CD14-positive monocyte (primary cell): ENCODE data around the gene POLK. TPM values are rescaled to one million over a fixed set of nuclear protein-coding genes. Genes with fewer than 3 reads are reported as not detected.

Experiments used
- DNase-seq, 3 donors: peaks; one replicate each; pipeline ENCODE4 v3.0.0-alpha.2; 2011 to 2022
- H2AFZ ChIP-seq: 2 replicates; pipeline ENCODE4 v1.6.0; 2012; ENCODE audit warnings: mild to moderate bottlenecking, low read depth, low read length, inconsistent platforms; ENCODE audit not compliant: insufficient read depth, poor library complexity, severe bottlenecking
- H3K27ac ChIP-seq, 2 donors: 1 replicate in 1 of 2; 2 replicates in 1 of 2; pipeline ENCODE4 v1.5.1; 2012 to 2013; ENCODE audit warnings: low read length in 2 of 2, control low read depth in 1 of 2, inconsistent platforms in 1 of 2, low read depth in 1 of 2, mild to moderate bottlenecking in 1 of 2
- H3K27me3 ChIP-seq, 2 donors: one replicate each; pipeline versions ENCODE4 v1.6.0 to v1.6.1; 2011 to 2013; ENCODE audit warnings: low read length in 2 of 2; ENCODE audit not compliant: control insufficient read depth in 2 of 2, insufficient read depth in 2 of 2
- H3K36me3 ChIP-seq, 2 donors: replicated peaks in 1 of 2; 1 replicate in 1 of 2; 2 replicates in 1 of 2; pipeline versions ENCODE4 v1.5.1 to v1.6.1; 2012 to 2013; ENCODE audit warnings: low read length in 2 of 2, control low read depth in 1 of 2, inconsistent platforms in 1 of 2, mild to moderate bottlenecking in 1 of 2; ENCODE audit not compliant: insufficient read depth in 2 of 2, control insufficient read depth in 1 of 2
- H3K4me1 ChIP-seq, 2 donors: 1 replicate in 1 of 2; 2 replicates in 1 of 2; pipeline versions ENCODE4 v1.5.1 to v1.6.1; 2012 to 2013; ENCODE audit warnings: low read length in 2 of 2, control low read depth in 1 of 2, inconsistent platforms in 1 of 2, mild to moderate bottlenecking in 1 of 2, moderate library complexity in 1 of 2; ENCODE audit not compliant: insufficient read depth in 2 of 2, control insufficient read depth in 1 of 2
- H3K4me2 ChIP-seq: replicated peaks from 2 replicates; pipeline ENCODE3; 2012; ENCODE audit warnings: low read length, moderate library complexity, mild to moderate bottlenecking; ENCODE audit not compliant: poor library complexity, severe bottlenecking; ENCODE audit errors: extremely low read depth
- H3K4me3 ChIP-seq, 3 experiments: fragments of 200-600 bp in 1 of 3; sonication (generic) in 1 of 3; replicated peaks in 1 of 3; 1 replicate in 2 of 3; 2 replicates in 1 of 3; pipeline ENCODE4 v1.5.1; 2011 to 2013; ENCODE audit warnings: low read length in 3 of 3, mild to moderate bottlenecking in 3 of 3, control low read depth in 2 of 3, low read depth in 2 of 3, inconsistent platforms in 1 of 3, moderate library complexity in 1 of 3
- H3K79me2 ChIP-seq: 2 replicates; pipeline ENCODE4 v1.6.0; 2012; ENCODE audit warnings: mild to moderate bottlenecking, control low read depth, inconsistent platforms, low read length, moderate library complexity; ENCODE audit not compliant: insufficient read depth
- H3K9ac ChIP-seq: 2 replicates; pipeline ENCODE4 v1.6.0; 2017; ENCODE audit warnings: low read length, mild to moderate bottlenecking; ENCODE audit not compliant: insufficient read depth, poor library complexity, severe bottlenecking
- H3K9me3 ChIP-seq, 2 donors: replicated peaks in 1 of 2; 1 replicate in 1 of 2; 2 replicates in 1 of 2; pipeline versions ENCODE4 v1.5.1 to v1.6.1; 2012 to 2013; ENCODE audit warnings: low read length in 2 of 2, control low read depth in 1 of 2; ENCODE audit not compliant: control insufficient read depth in 1 of 2, insufficient read depth in 1 of 2
- H4K20me1 ChIP-seq: 2 replicates; pipeline ENCODE4 v1.6.0; 2012; ENCODE audit warnings: mild to moderate bottlenecking, low read length, control low read depth, moderate library complexity; ENCODE audit not compliant: insufficient read depth
- H3K27ac Mint-ChIP-seq, 7 donors: one replicate each; pipeline ENCODE4 v1.8.0; 2020; ENCODE audit warnings: mild to moderate bottlenecking in 7 of 7, mixed read lengths in 7 of 7, moderate library complexity in 6 of 7, inconsistent platforms in 2 of 7
- H3K27me3 Mint-ChIP-seq, 3 donors: one replicate each; pipeline ENCODE4 v1.8.0; 2021 to 2022; ENCODE audit warnings: low read depth in 3 of 3, mild to moderate bottlenecking in 3 of 3, mixed read lengths in 3 of 3, moderate library complexity in 3 of 3, inconsistent platforms in 1 of 3
- H3K36me3 Mint-ChIP-seq, 2 donors: one replicate each; pipeline ENCODE4 v1.8.0; 2020; ENCODE audit warnings: mixed read lengths in 2 of 2, inconsistent platforms in 1 of 2, mild to moderate bottlenecking in 1 of 2
- H3K4me1 Mint-ChIP-seq: one replicate; pipeline ENCODE4 v1.8.0; 2020; ENCODE audit warnings: mild to moderate bottlenecking, mixed read lengths
- H3K4me3 Mint-ChIP-seq, 2 donors: one replicate each; pipeline ENCODE4 v1.8.0; 2020; ENCODE audit warnings: mild to moderate bottlenecking in 2 of 2, mixed read lengths in 2 of 2, moderate library complexity in 1 of 2
- H3K9me3 Mint-ChIP-seq, 7 donors: one replicate each; pipeline ENCODE4 v1.8.0; 2020 to 2022; ENCODE audit warnings: mixed read lengths in 7 of 7, mild to moderate bottlenecking in 6 of 7, moderate library complexity in 6 of 7, inconsistent platforms in 2 of 7
- WGBS: methylation state at CpG from one replicate; pipeline ENCODE4 v1.1.5; 2013; ENCODE audit warnings: missing lambda C conversion rate; ENCODE audit not compliant: insufficient coverage; 5-methylcytosine and 5-hydroxymethylcytosine counted together
- intact Hi-C, 2 donors: fragments of 100-400 bp; cut with micrococcal nuclease; formaldehyde crosslinking; loops; one replicate each; pipeline versions ENCODE4 v1.15.0 to v1.15.1; 2023
- polyA plus RNA-seq, 3 donors: library from polyadenylated mRNA; depleted of rRNA in 1 of 3; unstranded in 2 of 3; stranded (reverse) in 1 of 3; fragments of 300-500 nt in 2 of 3; fragments of >200 nt in 1 of 3; fragmentation: Illumina TruSeq in 2 of 3; gene quantifications; 1 replicate in 2 of 3; 2 replicates in 1 of 3; pipeline ENCODE4 v1.2.3, GENCODE V29; 2012 to 2021
- TF ChIP-seq, protein P1 (sequence below): fragments of 200-600 bp; IDR thresholded peaks from one replicate; pipeline ENCODE4 v1.8.0; 2022; ENCODE audit warnings: antibody characterized with exemption, mild to moderate bottlenecking

POLK gene
- polyA plus RNA-seq, 3 donors = 18.1 to 27.2 (median 22.3) TPM

DNA sequence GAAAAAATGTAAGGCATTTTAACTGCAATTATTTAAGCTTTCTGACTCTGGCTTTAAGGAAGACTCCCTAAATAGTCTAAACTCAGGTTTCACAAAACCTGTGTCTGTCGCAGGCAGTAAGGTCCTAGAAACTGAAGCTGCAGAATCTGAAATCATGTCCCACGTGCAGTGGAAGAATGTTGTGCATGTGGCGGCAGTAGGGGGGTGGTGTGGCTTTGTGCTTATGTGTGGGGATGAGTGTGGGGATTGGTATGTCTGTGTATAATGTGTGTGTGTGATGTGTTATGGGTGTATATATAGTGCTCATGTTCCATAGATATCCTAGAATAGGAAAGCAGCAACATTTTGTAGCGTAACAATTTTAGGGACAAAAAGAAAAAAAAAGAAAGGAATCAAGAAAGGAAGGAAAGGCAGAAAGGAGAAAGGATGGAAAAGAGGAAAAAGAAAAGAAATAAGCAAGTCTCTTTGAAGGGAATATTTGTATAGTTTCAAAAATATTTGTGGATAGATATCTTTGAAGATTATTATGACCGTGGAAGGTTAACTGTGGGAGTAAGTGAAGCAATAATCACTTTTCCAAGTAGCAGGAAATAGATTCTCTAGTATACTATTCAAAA lies 106.2 kb downstream of the POLK start:
- 97% methylated on average over 3 of the region's 5 CpGs for WGBS

DNA sequence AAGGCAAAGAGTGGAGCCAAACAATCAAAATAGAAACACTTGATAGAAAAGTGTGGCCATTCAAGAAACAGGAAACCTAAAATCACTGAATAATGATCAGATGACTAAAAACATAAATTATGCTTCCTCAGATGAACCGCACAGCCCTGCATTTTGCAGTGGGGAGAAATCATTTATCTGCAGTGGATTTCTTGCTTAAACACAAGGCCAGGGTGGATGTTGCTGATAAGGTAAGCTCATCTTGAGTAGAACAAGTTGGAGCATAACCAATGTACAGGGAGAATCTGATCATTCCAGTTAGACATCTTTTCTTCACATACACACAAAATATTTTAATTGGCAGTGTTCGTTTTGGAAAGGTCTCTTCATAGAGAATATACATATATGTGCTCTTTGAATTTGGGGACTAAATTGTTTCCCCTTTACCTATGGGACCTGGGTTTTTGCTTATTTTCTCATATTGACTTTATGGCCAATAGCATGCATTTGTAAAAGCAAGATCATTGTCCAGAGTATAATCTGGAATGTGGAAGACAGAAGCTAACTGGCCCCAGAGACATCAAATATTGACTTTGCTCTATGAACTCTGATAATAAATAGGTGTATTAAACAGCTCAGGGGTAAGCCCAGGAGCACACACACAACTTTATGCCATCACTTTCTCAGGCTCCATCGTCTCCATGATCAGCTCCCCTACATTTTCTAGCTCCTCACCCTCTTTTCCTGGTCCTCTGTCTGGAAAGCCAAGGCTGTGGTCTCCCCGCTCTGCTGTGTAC lies 108.7 kb downstream of the POLK start:
- Histone ChIP-seq H3K4me3 (no peak overlapping the region), H4K20me1 (no peaks in the 10 kb centered on the region), H3K4me1 (no peaks in the 10 kb centered on the region), H2AFZ (no peak overlapping the region), H3K27ac (no peak overlapping the region), H3K9ac (no peak overlapping the region), H3K27me3 (no peaks in the 10 kb centered on the region), H3K79me2 (no peaks in the 10 kb centered on the region), H3K9me3 (no peaks in the 10 kb centered on the region), H3K36me3 (no peaks in the 10 kb centered on the region), H3K4me2 (no peak overlapping the region)
- WGBS = 100% methylated on average over 1 of the region's 4 CpGs
- intact Hi-C loops = no loop called here
- no peaks in the 10 kb centered on the region for H3K36me3 Mint-ChIP-seq
- H3K4me3 Mint-ChIP-seq = no peak overlapping the region
- peaks cover 7% of the 10 kb centered on the region for H3K4me1 Mint-ChIP-seq
- H3K27me3 Mint-ChIP-seq = peaks cover 0 to 2% (median 2%) of the 10 kb centered on the region in 3 donors
- no peak for DNase-seq
- peak overlapping the region in 1 of 7 donors; percentile 8 for H3K27ac Mint-ChIP-seq
- TF ChIP-seq, protein P1, sequence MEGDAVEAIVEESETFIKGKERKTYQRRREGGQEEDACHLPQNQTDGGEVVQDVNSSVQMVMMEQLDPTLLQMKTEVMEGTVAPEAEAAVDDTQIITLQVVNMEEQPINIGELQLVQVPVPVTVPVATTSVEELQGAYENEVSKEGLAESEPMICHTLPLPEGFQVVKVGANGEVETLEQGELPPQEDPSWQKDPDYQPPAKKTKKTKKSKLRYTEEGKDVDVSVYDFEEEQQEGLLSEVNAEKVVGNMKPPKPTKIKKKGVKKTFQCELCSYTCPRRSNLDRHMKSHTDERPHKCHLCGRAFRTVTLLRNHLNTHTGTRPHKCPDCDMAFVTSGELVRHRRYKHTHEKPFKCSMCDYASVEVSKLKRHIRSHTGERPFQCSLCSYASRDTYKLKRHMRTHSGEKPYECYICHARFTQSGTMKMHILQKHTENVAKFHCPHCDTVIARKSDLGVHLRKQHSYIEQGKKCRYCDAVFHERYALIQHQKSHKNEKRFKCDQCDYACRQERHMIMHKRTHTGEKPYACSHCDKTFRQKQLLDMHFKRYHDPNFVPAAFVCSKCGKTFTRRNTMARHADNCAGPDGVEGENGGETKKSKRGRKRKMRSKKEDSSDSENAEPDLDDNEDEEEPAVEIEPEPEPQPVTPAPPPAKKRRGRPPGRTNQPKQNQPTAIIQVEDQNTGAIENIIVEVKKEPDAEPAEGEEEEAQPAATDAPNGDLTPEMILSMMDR = no peak
- H3K9me3 Mint-ChIP-seq = peaks cover 0 to 2% (median 0%) of the 10 kb centered on the region in 7 donors

More for the DNA sequence above, 106.2 kb downstream of the POLK start:
- intact Hi-C loops = no loop called here
- no peak overlapping the region for H3K27ac Mint-ChIP-seq
- peaks cover 0 to 2% (median 0%) of the 10 kb centered on the region in 7 donors for H3K9me3 Mint-ChIP-seq
- no peak for DNase-seq
- Histone ChIP-seq H3K4me3 (no peak overlapping the region), H3K4me2 (no peak overlapping the region), H2AFZ (no peak overlapping the region), H3K27ac (no peak overlapping the region), H3K4me1 (no peaks in the 10 kb centered on the region), H3K36me3 (no peaks in the 10 kb centered on the region), H3K9ac (no peak overlapping the region), H3K79me2 (no peaks in the 10 kb centered on the region), H3K27me3 (peaks cover 0 to 2% of the 10 kb centered on the region in 2 donors), H4K20me1 (no peaks in the 10 kb centered on the region), H3K9me3 (no peaks in the 10 kb centered on the region)
- H3K4me3 Mint-ChIP-seq = no peak overlapping the region
- H3K36me3 Mint-ChIP-seq = no peaks in the 10 kb centered on the region
- peaks cover 0 to 2% (median 2%) of the 10 kb centered on the region in 3 donors for H3K27me3 Mint-ChIP-seq
- TF ChIP-seq, protein P1 = no peak
- peaks cover 7% of the 10 kb centered on the region for H3K4me1 Mint-ChIP-seq
